Measurements from ENCODE around the gene ST6GALNAC4. TPM values are rescaled to one million over a fixed set of nuclear protein-coding genes. Genes with fewer than 3 reads are reported as not detected.

Gene ST6GALNAC4
- total RNA-seq, 6 donors from 2014 or later: 41.3 to 105 (median 56.2) TPM

GRCh38 chr9:127878001-127878651 lies 38.7 kb downstream of the ST6GALNAC4 start:
- H3K9me3 ChIP-seq: no peaks in the 10 kb centered on the region
- no peaks in the 10 kb centered on the region for H3K27me3 ChIP-seq
- DNase-seq (peak in 1 of 2 donors; percentile 54), ATAC-seq (ENCODE audit: low FRiP score in 2 of 2) (no peak)
- peak overlapping the region; percentile 73 to 88 (median 82) for H3K27ac ChIP-seq
- peaks cover 45 to 58% (median 55%) of the 10 kb centered on the region in 4 donors for H3K4me1 ChIP-seq
- H3K36me3 ChIP-seq: peaks cover 0 to 3% (median under 1%) of the 10 kb centered on the region in 4 donors
- 36 to 39% methylated on average over 3 to 18 of the region's 18 CpGs for WGBS, 2 donors
- no peak for TF ChIP-seq POLR2AphosphoS5 (IDR thresholded peaks at IDR 0.05)
- no peak for TF ChIP-seq POLR2A (IDR thresholded peaks at IDR 0.05)
- no peak for TF ChIP-seq CTCF (IDR thresholded peaks at IDR 0.05)
- TF ChIP-seq EP300 (IDR thresholded peaks at IDR 0.05): no peak
- peak overlapping the region; percentile 38 to 71 (median 62) for H3K4me3 ChIP-seq

GRCh38 chr9:127877566-127877998 lies 39.3 kb downstream of the ST6GALNAC4 start, which contains the start of gene AK1:
TSS of gene AK1 (minus strand) at chr9:127877675. CDS start at chr9:127874617, 3,058 bp downstream.
- Histone ChIP-seq H3K36me3 (peaks cover 0 to 8% (median 5%) of the 10 kb centered on the region in 4 donors), H3K4me1 (peaks cover 45 to 56% (median 53%) of the 10 kb centered on the region in 4 donors), H3K27me3 (no peaks in the 10 kb centered on the region), H3K27ac (peak within 1 kb of the TSS; percentile 73 to 88 (median 82)), H3K9me3 (no peaks in the 10 kb centered on the region), H3K4me3 (peak within 1 kb of the TSS; percentile 38 to 71 (median 62))
- DNase-seq (peak; percentile 79 to 95), ATAC-seq (ENCODE audit: low FRiP score in 2 of 2) (peak; percentile 52 to 85)
- TF ChIP-seq POLR2AphosphoS5 (IDR thresholded peaks at IDR 0.05) (peak; percentile 33 to 93), POLR2A (IDR thresholded peaks at IDR 0.05) (peak in 2 of 4 donors; percentile 55 to 88), EP300 (IDR thresholded peaks at IDR 0.05) (no peak), CTCF (IDR thresholded peaks at IDR 0.05) (no peak)
- whole genome bisulfite sequencing, 2 donors: 1 to 38% methylated on average over 3 to 39 of the region's 44 CpGs

GRCh38 chr9:127876764-127877562 lies 39.9 kb downstream of the ST6GALNAC4 start:
- ATAC-seq (ENCODE audit: low FRiP score in 2 of 2) (peak; percentile 30 to 38), DNase-seq (peak; percentile 32 to 66)
- H3K9me3 ChIP-seq: no peaks in the 10 kb centered on the region
- H3K27ac ChIP-seq: peak overlapping the region; percentile 73 to 88 (median 82)
- peak overlapping the region; percentile 38 to 71 (median 62) for H3K4me3 ChIP-seq
- no peak for TF ChIP-seq EP300 (IDR thresholded peaks at IDR 0.05)
- no peak for TF ChIP-seq POLR2AphosphoS5 (IDR thresholded peaks at IDR 0.05)
- TF ChIP-seq POLR2A (IDR thresholded peaks at IDR 0.05): no peak
- peaks cover 45 to 56% (median 51%) of the 10 kb centered on the region in 4 donors for H3K4me1 ChIP-seq
- H3K36me3 ChIP-seq: peaks cover 0 to 15% (median 11%) of the 10 kb centered on the region in 4 donors
- H3K27me3 ChIP-seq: no peaks in the 10 kb centered on the region
- 39 to 71% methylated on average over 7 to 17 of the region's 26 CpGs for WGBS, 2 donors

GRCh38 chr9:127876026-127876763 lies 40.6 kb downstream of the ST6GALNAC4 start:
- ATAC-seq (ENCODE audit: low FRiP score in 2 of 2) (peak in 1 of 2 donors; percentile 46), DNase-seq (peak in 1 of 2 donors; percentile 81)
- Histone ChIP-seq H3K9me3 (no peaks in the 10 kb centered on the region), H3K27me3 (no peaks in the 10 kb centered on the region), H3K36me3 (peaks cover under 1 to 22% (median 17%) of the 10 kb centered on the region in 4 donors), H3K4me3 (peak overlapping the region; percentile 4 to 71 (median 62)), H3K27ac (peak overlapping the region; percentile 73 to 88 (median 82)), H3K4me1 (peaks cover 45 to 56% (median 51%) of the 10 kb centered on the region in 4 donors)
- whole genome bisulfite sequencing, 2 donors: 61 to 63% methylated on average over 6 to 9 of the region's 14 CpGs
- peak in 1 of 4 donors; percentile 28 for TF ChIP-seq EP300 (IDR thresholded peaks at IDR 0.05)
- TF ChIP-seq CTCF (IDR thresholded peaks at IDR 0.05): peak in 1 of 6 experiments; percentile 37
- no peak for TF ChIP-seq POLR2A (IDR thresholded peaks at IDR 0.05)
- TF ChIP-seq POLR2AphosphoS5 (IDR thresholded peaks at IDR 0.05): peak in 1 of 2 donors; percentile 44
